ENCODE results near the gene DCHS1. TPM values are rescaled to one million over a fixed set of nuclear protein-coding genes. Genes with fewer than 3 reads are reported as not detected.

The DCHS1 gene
- total RNA-seq, 2 experiments from 2014 or later: 0.23 to 0.29 TPM

DNA sequence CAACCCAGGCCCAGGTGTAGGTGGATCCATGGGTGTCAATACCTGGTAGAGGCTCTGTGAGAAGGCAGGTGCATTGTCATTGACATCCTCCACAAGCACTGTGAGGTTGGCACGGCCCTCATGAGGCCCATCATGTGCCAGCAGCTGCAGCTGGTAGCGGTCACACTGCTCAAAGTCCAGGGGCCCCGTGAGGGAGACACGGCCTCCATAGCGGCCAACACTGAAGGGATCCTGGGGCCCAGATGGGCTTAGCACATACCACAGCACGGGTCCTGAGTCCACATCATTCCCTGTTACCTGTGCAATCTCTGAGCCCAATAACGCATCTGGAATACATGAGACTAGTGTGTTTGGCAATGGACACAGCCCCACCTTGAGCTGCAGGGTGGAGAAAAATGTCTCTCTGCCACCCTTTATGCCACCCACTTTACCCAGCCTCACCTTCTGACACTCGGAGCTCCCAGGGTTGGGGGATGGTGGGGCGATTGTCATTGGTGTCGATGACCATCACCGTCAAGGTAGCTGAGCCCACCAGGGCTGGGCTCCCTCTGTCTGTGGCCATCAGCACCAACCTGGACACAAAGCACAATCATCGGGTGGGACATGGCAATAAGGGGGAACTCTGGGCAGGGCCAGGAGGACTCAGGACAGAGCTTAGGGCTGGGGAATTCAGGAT, 30.3 kb downstream of the DCHS1 start:
- Mint-ChIP-seq H3K27me3 (ENCODE audit: low read depth) (no peaks in the 10 kb centered on the region), H3K9me3 (ENCODE audit: insufficient read depth) (no peaks in the 10 kb centered on the region), H3K4me3 (no peak overlapping the region), H3K27ac (no peak overlapping the region), H3K36me3 (ENCODE audit: low read depth) (no peaks in the 10 kb centered on the region), H3K4me1 (ENCODE audit: low read depth) (peaks cover 20% of the 10 kb centered on the region)
- DNase-seq (no peak), ATAC-seq (no peak)
- ChIA-PET POLR2A (no interaction called here), CTCF (interaction anchor here (0.8 kb wide), 1 partner anchor 58 kb away, joined by 4 read pairs; the partner anchor contains the start of gene MRPL17)

DNA sequence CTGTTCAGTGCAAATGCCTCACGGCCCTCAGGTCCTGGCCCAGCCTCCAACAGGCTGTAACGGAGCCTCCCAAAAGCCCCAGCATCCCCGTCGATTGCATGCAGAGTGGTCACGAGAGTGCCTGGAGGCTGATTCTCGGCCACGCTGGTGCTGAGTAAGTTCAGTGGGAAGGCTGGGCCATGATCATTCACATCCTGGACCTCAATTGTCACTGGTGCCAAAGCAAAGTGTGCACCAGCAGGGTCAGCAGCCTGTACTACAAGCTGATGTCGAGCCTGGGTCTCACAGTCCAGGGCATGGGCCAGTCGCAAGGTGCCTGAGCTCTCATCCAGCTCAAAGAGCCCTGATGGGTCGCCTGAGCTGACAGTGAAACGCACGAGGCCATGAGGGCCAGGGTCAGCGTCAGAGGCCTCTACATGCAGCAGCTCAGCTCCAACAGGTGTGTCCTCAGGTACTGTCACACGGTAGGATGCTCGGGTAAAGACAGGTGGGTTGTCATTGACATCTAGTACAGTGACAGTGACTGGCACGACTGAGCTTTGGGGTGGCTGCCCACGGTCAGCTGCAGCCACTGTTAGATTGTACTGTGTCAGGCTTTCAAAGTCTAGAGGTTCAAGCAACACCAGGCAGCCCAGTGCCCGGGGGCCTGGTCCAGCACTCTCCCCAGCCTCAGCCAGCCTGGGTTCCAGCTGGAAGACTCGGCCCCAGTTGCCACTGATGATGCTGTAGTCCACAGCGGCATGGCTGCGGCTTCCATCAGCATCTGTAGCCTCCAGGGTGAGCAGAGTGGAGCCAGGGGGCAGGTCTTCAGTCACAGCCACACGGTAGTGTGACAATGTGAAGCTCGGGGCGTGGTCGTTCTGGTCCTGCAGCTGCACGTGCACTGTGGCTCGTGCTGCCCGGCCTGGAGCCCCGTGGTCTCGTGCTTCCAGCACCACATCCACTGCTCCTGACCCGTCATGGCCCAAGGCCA, 31.9 kb downstream of the DCHS1 start:
- DNase-seq (no peak), ATAC-seq (no peak)
- Mint-ChIP-seq H3K4me1 (ENCODE audit: low read depth) (peaks cover 20% of the 10 kb centered on the region), H3K27ac (no peak overlapping the region), H3K27me3 (ENCODE audit: low read depth) (no peaks in the 10 kb centered on the region), H3K4me3 (no peak overlapping the region), H3K36me3 (ENCODE audit: low read depth) (no peaks in the 10 kb centered on the region), H3K9me3 (ENCODE audit: insufficient read depth) (no peaks in the 10 kb centered on the region)
- ChIA-PET CTCF (interaction anchor here (0.6 to 6.5 kb wide), 4 partner anchors 11 to 59 kb away, joined by 3 to 93 read pairs (median 9); partner anchors contain the start of genes MRPL17 and TAF10), POLR2A (no interaction called here)

DNA sequence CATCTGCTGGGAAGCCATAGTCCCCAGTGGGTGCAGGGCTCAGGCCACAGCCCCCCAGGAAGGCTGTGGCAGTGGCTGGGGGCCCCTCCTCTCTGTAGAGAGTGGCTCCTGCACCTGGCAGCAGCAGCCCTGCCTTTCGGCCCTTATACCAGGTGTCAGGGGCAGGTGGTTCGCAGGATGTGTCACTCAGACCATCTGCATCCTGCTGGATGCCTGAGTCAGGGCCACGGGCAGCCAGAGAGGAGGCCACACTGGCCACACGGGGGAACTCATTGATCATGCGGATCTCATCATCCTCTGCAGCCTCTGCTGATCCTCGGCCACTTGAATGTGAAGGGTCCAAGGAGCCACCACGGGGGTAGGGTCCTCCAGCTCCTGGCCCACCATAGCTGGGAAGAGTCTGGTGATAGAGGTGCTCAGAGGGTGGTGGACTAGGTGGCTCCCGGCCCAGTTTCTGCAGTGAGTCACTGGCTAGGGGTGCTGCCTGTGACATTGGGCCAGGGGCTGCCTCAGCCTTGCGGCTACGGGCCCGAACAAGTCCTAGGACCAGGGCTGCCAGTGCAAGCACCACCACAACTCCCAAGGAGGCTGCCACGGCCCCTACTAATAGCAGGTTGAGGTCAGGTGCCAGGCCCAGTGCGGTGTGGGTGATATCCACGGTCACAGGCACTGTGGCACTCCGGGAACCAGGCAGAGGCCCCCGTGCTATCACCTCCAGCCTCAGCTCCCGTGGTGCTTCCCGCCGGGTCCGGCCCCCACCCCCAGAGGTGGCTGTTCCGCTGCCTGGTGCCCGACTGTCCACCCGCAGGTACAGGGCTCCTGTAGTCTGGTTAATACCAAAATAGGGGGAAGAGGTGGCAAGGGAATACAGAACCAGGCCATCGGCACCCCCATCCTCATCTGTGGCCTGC, 33.1 kb downstream of the DCHS1 start:
- CTCF ChIA-PET: interaction anchor here (1.8 to 6.5 kb wide), 4 partner anchors 10 to 60 kb away, joined by 6 to 93 read pairs (median 31); partner anchors contain the start of genes ILK, MRPL17, RRP8 and TAF10
- Mint-ChIP-seq H3K36me3 (ENCODE audit: low read depth) (no peaks in the 10 kb centered on the region), H3K9me3 (ENCODE audit: insufficient read depth) (no peaks in the 10 kb centered on the region), H3K27ac (no peak overlapping the region), H3K4me3 (no peak overlapping the region), H3K4me1 (ENCODE audit: low read depth) (peaks cover 12% of the 10 kb centered on the region), H3K27me3 (ENCODE audit: low read depth) (no peaks in the 10 kb centered on the region)
- POLR2A ChIA-PET: interaction anchor here (0.8 to 1.3 kb wide), 4 partner anchors 10 to 51 kb away, joined by 3 to 4 read pairs (median 3); no protein-coding TSS in a partner anchor
- no peak for DNase-seq
- no peak for ATAC-seq

DNA sequence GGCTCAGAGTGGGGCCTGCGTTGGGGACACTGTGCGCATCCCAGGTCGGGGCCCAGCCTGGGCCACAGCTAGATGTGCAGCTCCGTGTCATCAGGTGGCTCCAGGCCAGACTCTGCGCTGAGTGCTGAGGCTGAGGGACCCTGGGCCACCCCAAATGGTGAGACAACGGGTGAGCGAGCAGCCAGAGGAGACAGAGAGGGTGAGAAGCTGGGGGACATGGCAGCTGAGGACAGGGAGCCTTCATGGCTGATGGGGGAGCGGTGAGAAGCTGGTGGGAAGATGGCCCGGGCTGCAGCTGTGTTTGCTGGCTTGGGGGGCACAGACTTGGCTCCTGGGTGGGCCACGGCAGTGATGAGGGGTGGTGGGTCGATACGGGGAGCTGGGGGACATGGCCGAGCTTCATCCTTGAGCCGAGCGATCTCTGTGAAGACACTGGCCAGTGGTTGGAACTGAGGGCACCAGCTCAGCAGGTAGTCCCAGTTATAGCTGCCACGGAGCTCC, 33.8 kb downstream of the DCHS1 start:
- Mint-ChIP-seq H3K9me3 (ENCODE audit: insufficient read depth) (no peaks in the 10 kb centered on the region), H3K27ac (no peak overlapping the region), H3K4me1 (ENCODE audit: low read depth) (peaks cover 4% of the 10 kb centered on the region), H3K36me3 (ENCODE audit: low read depth) (no peaks in the 10 kb centered on the region), H3K27me3 (ENCODE audit: low read depth) (no peaks in the 10 kb centered on the region), H3K4me3 (no peak overlapping the region)
- CTCF ChIA-PET: interaction anchor here (1.8 to 6.5 kb wide), 4 partner anchors 9 to 61 kb away, joined by 6 to 93 read pairs (median 31); partner anchors contain the start of genes ILK, MRPL17, RRP8 and TAF10
- DNase-seq: no peak
- no peak for ATAC-seq
- POLR2A ChIA-PET: interaction anchor here (0.7 to 5.1 kb wide), 6 partner anchors 9 to 220 kb away, joined by 3 to 27 read pairs (median 4); partner anchors contain the start of gene MRPL17

DNA sequence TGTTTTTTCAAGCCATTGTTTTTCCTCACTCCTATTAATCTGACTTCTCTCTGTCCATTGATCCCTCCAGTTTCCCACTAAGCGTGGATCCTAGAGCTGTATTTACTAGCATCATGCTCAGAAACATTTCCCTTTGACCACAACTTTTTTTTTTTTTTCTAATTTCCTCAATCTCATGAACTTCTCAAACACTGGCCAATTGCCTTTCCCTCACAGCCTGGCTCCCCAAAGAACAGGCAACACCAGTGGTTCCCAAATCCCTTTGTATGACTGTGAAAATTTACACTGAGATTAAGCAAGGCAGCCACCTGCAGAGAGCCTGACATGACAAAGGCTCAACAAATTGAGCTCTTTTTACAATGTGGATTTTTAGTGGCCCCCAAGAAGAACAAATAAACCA, 35.0 kb downstream of the DCHS1 start:
- CTCF ChIA-PET: interaction anchor here (1.3 to 6.5 kb wide), 6 partner anchors 8 to 74 kb away, joined by 3 to 93 read pairs (median 10); partner anchors contain the start of genes ILK, MRPL17, RRP8 and TAF10

DNA sequence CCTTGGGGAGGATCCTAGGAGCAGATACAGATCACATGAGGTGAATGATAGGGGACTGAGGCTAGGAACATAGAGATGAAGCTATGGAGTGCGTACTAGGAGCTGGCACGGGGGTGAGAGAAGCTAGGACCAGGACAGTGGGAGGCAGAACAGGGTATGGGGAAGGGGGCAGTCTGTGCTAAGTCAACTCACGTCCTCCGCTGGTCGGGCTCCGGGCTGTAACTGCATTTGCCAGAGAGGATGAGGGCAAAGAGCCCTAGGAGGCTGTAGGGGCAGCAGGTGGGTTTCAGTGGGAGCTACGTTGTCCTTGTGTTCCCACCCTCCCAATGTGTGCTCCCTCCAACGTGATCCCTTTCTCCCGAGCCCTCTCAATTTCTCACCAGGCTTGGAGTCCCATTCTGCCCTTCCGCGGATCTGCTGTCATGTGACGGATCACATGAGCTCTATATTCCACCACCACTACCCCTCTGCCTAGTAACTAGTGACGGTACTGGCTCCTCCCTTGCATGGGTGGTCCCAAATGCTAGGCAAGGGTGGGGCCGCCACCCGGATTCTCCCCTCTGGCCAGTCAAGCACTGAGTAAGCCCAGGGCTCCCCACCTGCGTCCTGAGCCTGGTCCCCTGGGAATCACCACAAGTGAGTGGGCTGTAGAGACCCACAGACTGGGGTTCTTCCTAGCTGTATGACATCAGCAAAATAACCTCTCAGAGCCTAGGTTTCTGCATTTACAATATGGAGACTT, 36.4 kb downstream of the DCHS1 start, which contains the start of gene TPP1:
TPP1 (minus strand) TSS at position 419 of the 742 bp plus-strand sequence; CDS start at position 397, 22 bp downstream.
- POLR2A ChIA-PET: interaction anchor here (0.8 to 5.1 kb wide), 11 partner anchors 8 to 137 kb away, joined by 3 to 27 read pairs (median 6); partner anchors contain the start of genes ILK, MRPL17 and RRP8
- no peaks in the 10 kb centered on the region for H3K9me3 Mint-ChIP-seq (ENCODE audit: insufficient read depth)
- peak; percentile 95 for DNase-seq
- no peak within 1 kb of the TSS for H3K27ac Mint-ChIP-seq
- CTCF ChIA-PET: interaction anchor here (0.6 to 6.5 kb wide), 22 partner anchors 8 to 240 kb away, joined by 3 to 93 read pairs (median 5); partner anchors contain the start of genes ILK, MRPL17 and RRP8
- no peaks in the 10 kb centered on the region for H3K27me3 Mint-ChIP-seq (ENCODE audit: low read depth)
- H3K4me1 Mint-ChIP-seq (ENCODE audit: low read depth): peaks cover 2% of the 10 kb centered on the region
- H3K4me3 Mint-ChIP-seq: no peak within 1 kb of the TSS
- peak; percentile 96 for ATAC-seq
- H3K36me3 Mint-ChIP-seq (ENCODE audit: low read depth): peaks cover 21% of the 10 kb centered on the region

More for the DNA sequence above, 35.0 kb downstream of the DCHS1 start:
- DNase-seq: no peak
- peaks cover 10% of the 10 kb centered on the region for H3K36me3 Mint-ChIP-seq (ENCODE audit: low read depth)
- peaks cover 2% of the 10 kb centered on the region for H3K4me1 Mint-ChIP-seq (ENCODE audit: low read depth)
- POLR2A ChIA-PET: interaction anchor here (0.9 to 5.1 kb wide), 2 partner anchors 9 to 62 kb away, joined by 4 to 27 read pairs; partner anchors contain the start of genes MRPL17 and TAF10
- no peaks in the 10 kb centered on the region for H3K9me3 Mint-ChIP-seq (ENCODE audit: insufficient read depth)
- H3K4me3 Mint-ChIP-seq: no peak overlapping the region
- H3K27me3 Mint-ChIP-seq (ENCODE audit: low read depth): no peaks in the 10 kb centered on the region
- no peak for ATAC-seq
- no peak overlapping the region for H3K27ac Mint-ChIP-seq

DNA sequence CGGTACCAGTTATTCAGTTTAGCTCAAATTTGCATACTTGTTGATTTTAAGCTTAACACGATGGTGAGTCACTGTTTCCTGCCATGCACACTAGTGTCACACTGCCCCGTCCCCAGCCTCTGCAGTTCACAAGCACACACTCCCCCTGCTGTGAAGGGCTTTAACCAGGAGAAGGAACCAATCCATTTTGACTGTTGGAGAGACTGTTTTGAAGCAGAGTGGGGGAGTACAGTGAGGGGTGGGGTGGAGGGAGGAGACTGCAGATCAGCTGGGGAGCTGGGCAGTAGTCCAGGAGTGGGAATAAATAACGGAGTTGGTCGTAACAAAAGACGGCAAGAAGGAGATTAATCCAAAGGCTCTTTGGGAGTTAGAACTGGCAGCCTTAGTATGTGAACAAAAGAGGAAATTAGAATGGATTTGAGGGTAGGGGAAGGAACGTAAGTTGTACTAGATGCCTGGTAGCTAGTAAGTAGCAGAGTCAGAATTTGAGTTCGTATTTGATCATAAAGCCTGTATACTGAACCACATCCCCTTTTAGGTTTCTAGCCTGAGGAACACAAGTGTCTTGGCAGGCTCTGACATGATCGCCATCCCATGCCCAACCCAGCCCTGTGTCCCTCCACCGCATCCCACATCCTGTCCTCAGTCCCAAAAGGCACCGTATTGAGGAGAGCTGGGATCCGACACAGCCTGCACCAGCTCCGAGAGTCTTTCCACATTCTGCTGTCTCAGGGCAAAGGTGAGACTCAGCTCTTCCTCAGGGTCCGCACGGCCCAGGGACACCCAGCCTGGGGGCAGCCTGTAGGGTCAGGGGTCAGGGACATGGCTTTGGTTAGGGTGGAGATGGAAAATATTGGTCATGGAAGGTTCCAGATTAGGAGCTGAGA, 37.2 kb downstream of the DCHS1 start:
- H3K4me1 Mint-ChIP-seq (ENCODE audit: low read depth): peaks cover 2% of the 10 kb centered on the region
- H3K27ac Mint-ChIP-seq: no peak overlapping the region
- H3K36me3 Mint-ChIP-seq (ENCODE audit: low read depth): peaks cover 21% of the 10 kb centered on the region
- no peak overlapping the region for H3K4me3 Mint-ChIP-seq
- H3K9me3 Mint-ChIP-seq (ENCODE audit: insufficient read depth): no peaks in the 10 kb centered on the region
- ChIA-PET POLR2A (interaction anchor here (0.6 to 5.1 kb wide), 15 partner anchors 8 to 137 kb away, joined by 3 to 27 read pairs (median 4); partner anchors contain the start of genes ARFIP2, ILK, MRPL17 and RRP8), CTCF (interaction anchor here (0.6 to 6.5 kb wide), 22 partner anchors 9 to 239 kb away, joined by 3 to 93 read pairs (median 5); partner anchors contain the start of genes ILK, MRPL17 and RRP8)
- H3K27me3 Mint-ChIP-seq (ENCODE audit: low read depth): no peaks in the 10 kb centered on the region
- ATAC-seq (peak; percentile 37), DNase-seq (peak; percentile 70)

DNA sequence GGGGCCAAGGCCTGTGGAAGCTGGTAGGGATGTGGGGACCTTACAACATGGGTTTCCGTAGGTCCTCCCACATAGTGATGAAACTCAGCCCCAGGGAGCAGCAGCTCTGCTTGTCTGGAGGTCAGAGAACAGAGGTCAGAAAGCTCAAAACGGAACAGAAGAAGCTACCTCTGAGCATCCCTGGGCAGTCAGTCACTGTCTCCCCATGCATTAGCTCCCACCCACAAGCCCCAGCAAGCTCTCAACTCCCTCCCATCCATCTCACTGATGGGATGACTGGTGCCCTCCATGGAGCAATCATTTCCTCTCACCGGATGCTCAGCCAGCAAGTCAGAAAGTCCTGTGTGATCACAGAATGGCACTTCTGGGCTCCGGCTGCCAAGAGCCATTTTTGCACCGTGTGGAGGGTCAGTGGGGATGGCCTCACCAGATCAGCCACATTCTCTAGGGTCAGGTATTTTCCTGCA, 38.3 kb downstream of the DCHS1 start:
- H3K27me3 Mint-ChIP-seq (ENCODE audit: low read depth): no peaks in the 10 kb centered on the region
- peaks cover 21% of the 10 kb centered on the region for H3K36me3 Mint-ChIP-seq (ENCODE audit: low read depth)
- H3K4me3 Mint-ChIP-seq: no peak overlapping the region

More for the DNA sequence above, 38.3 kb downstream of the DCHS1 start:
- Mint-ChIP-seq H3K9me3 (ENCODE audit: insufficient read depth) (no peaks in the 10 kb centered on the region), H3K27ac (peak overlapping the region; percentile 5), H3K4me1 (ENCODE audit: low read depth) (peaks cover 2% of the 10 kb centered on the region)
- CTCF ChIA-PET: interaction anchor here (1.0 to 6.5 kb wide), 10 partner anchors 10 to 238 kb away, joined by 3 to 93 read pairs (median 10); partner anchors contain the start of genes ILK, MRPL17 and RRP8
- POLR2A ChIA-PET: interaction anchor here (0.6 to 5.1 kb wide), 9 partner anchors 9 to 136 kb away, joined by 3 to 27 read pairs (median 10); partner anchors contain the start of genes ARFIP2, ILK, MRPL17 and RRP8
- ATAC-seq: no peak
- DNase-seq: no peak
